OCI-LY1 (cell line): ENCODE data around the gene SYNE1.

Source experiments
- H2AFZ ChIP-seq: fragments of 200-600 bp; sonication (generic), shearing (Covaris generic); 2 replicates; pipeline ENCODE4 v1.6.0; 2014; ENCODE audit warnings: antibody characterized with exemption, mild to moderate bottlenecking, low read length
- H3F3A ChIP-seq: fragments of 200-600 bp; sonication (generic), shearing (Covaris generic); 2 replicates; pipeline ENCODE4 v1.6.0; 2014; ENCODE audit warnings: mild to moderate bottlenecking, antibody characterized with exemption, low read length, moderate library complexity; ENCODE audit not compliant: insufficient read depth
- H3K27ac ChIP-seq: fragments of 200-600 bp; sonication (generic); 2 replicates; pipeline ENCODE4 v1.5.1; 2014; ENCODE audit warnings: low read length, mixed run types, mild to moderate bottlenecking, low read depth; ENCODE audit not compliant: poor library complexity, severe bottlenecking
- H3K27me3 ChIP-seq: fragments of 200-600 bp; sonication (generic); 2 replicates; pipeline ENCODE4 v1.6.0; 2014; ENCODE audit warnings: antibody characterized with exemption, mild to moderate bottlenecking, low read length, moderate library complexity; ENCODE audit not compliant: insufficient read depth
- H3K36me3 ChIP-seq: fragments of 200-600 bp; sonication (generic); 2 replicates; pipeline ENCODE4 v1.6.1; 2014; ENCODE audit warnings: mild to moderate bottlenecking, antibody characterized with exemption, low read length, moderate library complexity, mixed read lengths; ENCODE audit not compliant: insufficient read depth
- H3K4me1 ChIP-seq: fragments of 200-600 bp; sonication (generic); 2 replicates; pipeline ENCODE4 v1.5.1; 2014; ENCODE audit warnings: mild to moderate bottlenecking, low read length, moderate library complexity; ENCODE audit not compliant: insufficient read depth, severe bottlenecking
- H3K4me2 ChIP-seq: fragments of 200-600 bp; sonication (generic), shearing (Covaris generic); 2 replicates; pipeline ENCODE4 v1.6.1; 2014; ENCODE audit warnings: low read length
- H3K4me3 ChIP-seq: fragments of 200-600 bp; sonication (generic); 2 replicates; pipeline ENCODE4 v1.5.1; 2014; ENCODE audit warnings: low read length, low read depth, mild to moderate bottlenecking, mixed read lengths; ENCODE audit not compliant: poor library complexity, severe bottlenecking
- H3K79me2 ChIP-seq: fragments of 200-600 bp; shearing (Covaris generic); 2 replicates; pipeline ENCODE4 v1.6.1; 2016; ENCODE audit warnings: mixed run types, low read length, mixed read lengths; ENCODE audit not compliant: insufficient read depth
- H3K9ac ChIP-seq: fragments of 200-600 bp; sonication (generic), shearing (Covaris generic); 2 replicates; pipeline ENCODE4 v1.6.1; 2014; ENCODE audit warnings: mild to moderate bottlenecking, low read length, mixed read lengths
- H3K9me2 ChIP-seq: fragments of 200-600 bp; sonication (generic), shearing (Covaris generic); 2 replicates; pipeline ENCODE4 v1.6.1; 2014; ENCODE audit warnings: low read depth, mild to moderate bottlenecking, low read length, mixed read lengths
- H3K9me3 ChIP-seq: fragments of 200-600 bp; shearing (Covaris generic); 2 replicates; pipeline ENCODE4 v1.6.1; 2014; ENCODE audit warnings: low read length, mixed read lengths
- H4K20me1 ChIP-seq: fragments of 200-600 bp; sonication (generic), shearing (Covaris generic); 2 replicates; pipeline ENCODE4 v1.6.0; 2016; ENCODE audit warnings: mild to moderate bottlenecking, low read length; ENCODE audit not compliant: insufficient read depth
- EZH2 ChIP-seq: fragments of 200-600 bp; sonication (generic), shearing (Covaris generic); IDR thresholded peaks from 2 replicates; pipeline ENCODE4 v1.8.0; 2017; ENCODE audit warnings: borderline replicate concordance, mixed run types, mild to moderate bottlenecking, antibody characterized with exemption, low read length, moderate library complexity, mixed read lengths
- TF ChIP-seq, protein P1 (sequence below): fragments of 200-600 bp; sonication (generic), shearing (Covaris generic); IDR thresholded peaks from 2 replicates; pipeline ENCODE4 v1.5.1; 2017; ENCODE audit warnings: mild to moderate bottlenecking, antibody characterized with exemption, low read length, moderate library complexity, mixed read lengths

SYNE1 gene

DNA sequence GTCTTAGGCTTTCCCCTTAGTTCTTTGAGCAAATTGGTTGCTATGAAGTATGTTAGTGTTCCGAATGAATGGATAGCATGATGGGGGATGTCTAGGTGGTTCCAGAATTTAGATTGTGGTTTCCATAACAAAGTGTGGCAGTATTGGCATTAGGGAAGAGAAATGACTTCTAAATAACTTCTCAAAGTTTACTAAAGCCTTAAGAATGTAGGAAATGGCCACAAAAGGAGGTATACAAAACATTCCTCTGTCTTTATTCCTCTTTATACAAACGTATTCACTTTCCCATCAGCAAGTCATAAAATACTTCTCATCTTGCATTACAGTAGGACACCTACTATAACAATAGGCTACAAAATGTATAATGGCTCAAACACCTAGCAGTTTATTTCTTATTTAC lies 550.1 kb downstream of the SYNE1 start:
- Histone ChIP-seq H3K9me3 (no peaks in the 10 kb centered on the region), H3F3A (no peaks in the 10 kb centered on the region), H3K9ac (no peak overlapping the region), H3K36me3 (no peaks in the 10 kb centered on the region), H2AFZ (no peak overlapping the region), H3K79me2 (no peaks in the 10 kb centered on the region), H3K4me3 (no peak overlapping the region), H3K9me2 (no peaks in the 10 kb centered on the region), H3K4me1 (no peaks in the 10 kb centered on the region), H3K27me3 (no peaks in the 10 kb centered on the region), H3K27ac (no peak overlapping the region), H3K4me2 (no peak overlapping the region), H4K20me1 (no peaks in the 10 kb centered on the region)
- no peak for TF ChIP-seq EZH2
- TF ChIP-seq, protein P1, sequence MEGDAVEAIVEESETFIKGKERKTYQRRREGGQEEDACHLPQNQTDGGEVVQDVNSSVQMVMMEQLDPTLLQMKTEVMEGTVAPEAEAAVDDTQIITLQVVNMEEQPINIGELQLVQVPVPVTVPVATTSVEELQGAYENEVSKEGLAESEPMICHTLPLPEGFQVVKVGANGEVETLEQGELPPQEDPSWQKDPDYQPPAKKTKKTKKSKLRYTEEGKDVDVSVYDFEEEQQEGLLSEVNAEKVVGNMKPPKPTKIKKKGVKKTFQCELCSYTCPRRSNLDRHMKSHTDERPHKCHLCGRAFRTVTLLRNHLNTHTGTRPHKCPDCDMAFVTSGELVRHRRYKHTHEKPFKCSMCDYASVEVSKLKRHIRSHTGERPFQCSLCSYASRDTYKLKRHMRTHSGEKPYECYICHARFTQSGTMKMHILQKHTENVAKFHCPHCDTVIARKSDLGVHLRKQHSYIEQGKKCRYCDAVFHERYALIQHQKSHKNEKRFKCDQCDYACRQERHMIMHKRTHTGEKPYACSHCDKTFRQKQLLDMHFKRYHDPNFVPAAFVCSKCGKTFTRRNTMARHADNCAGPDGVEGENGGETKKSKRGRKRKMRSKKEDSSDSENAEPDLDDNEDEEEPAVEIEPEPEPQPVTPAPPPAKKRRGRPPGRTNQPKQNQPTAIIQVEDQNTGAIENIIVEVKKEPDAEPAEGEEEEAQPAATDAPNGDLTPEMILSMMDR, result no peak

DNA sequence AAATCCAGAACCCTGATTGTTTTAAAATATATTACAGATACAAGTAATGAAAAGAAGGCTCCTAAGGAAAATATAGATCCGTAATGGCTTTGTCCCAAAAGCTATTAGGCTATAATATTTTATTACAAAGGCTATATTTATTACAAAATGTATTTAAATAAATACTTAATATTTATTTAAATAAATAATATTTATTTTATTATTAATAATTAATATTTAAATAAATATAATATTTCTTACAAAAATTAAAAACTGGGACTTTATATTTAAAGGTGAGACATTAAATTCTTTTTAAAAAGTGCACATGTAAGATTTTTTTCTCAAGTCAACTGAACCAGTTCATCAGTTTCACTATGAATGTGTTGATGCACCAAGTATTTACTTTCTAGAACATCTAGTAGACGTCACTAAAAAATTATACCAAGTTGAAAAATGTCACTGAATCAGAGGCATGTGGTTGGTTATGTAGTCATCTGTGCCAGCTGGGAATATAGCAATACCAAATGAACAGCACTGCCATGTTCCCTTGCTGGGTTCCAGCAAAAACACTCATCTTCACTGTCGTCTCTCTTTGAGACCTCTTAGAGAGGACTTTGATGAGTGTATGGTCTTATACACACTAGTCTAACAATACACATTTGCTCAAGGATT lies 550.8 kb downstream of the SYNE1 start:
- no peak overlapping the region for H3K4me2 ChIP-seq
- H4K20me1 ChIP-seq, result no peaks in the 10 kb centered on the region
- no peaks in the 10 kb centered on the region for H3K9me2 ChIP-seq
- no peak overlapping the region for H2AFZ ChIP-seq
- H3K9me3 ChIP-seq, result no peaks in the 10 kb centered on the region
- H3K9ac ChIP-seq, result no peak overlapping the region
- H3K4me1 ChIP-seq, result no peaks in the 10 kb centered on the region
- no peaks in the 10 kb centered on the region for H3K27me3 ChIP-seq
- no peaks in the 10 kb centered on the region for H3K79me2 ChIP-seq
- no peaks in the 10 kb centered on the region for H3K36me3 ChIP-seq
- TF ChIP-seq, protein P1, result no peak
- no peak for TF ChIP-seq EZH2
- no peak overlapping the region for H3K27ac ChIP-seq
- no peaks in the 10 kb centered on the region for H3F3A ChIP-seq
- no peak overlapping the region for H3K4me3 ChIP-seq

DNA sequence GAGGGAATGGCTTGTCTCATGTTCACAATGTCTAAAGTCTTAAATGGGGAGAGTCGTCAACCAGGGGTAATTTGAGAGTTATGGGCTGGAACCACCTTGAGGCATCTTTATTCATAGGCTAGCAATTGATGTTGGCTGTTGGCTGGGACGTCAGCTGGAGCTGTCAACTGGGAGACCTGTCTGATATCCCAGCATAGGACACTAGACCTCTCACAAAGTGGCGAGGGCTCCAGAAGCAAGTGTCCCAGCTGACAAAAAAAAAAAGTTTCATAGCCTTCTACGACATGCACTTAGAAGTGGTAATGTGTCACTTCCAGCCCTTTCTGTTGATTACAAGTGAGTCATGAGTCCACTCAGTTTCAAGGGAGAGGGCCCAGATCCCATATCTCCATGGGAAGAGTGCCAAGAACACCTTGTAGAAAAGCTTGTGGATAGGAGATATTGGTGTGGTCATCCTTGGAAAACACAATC lies 551.7 kb downstream of the SYNE1 start:
- H3K27ac ChIP-seq, result no peak overlapping the region
- H3K27me3 ChIP-seq, result no peaks in the 10 kb centered on the region
- no peaks in the 10 kb centered on the region for H3K79me2 ChIP-seq
- no peak overlapping the region for H3K4me3 ChIP-seq
- no peaks in the 10 kb centered on the region for H3F3A ChIP-seq
- no peaks in the 10 kb centered on the region for H4K20me1 ChIP-seq
- H3K9me2 ChIP-seq, result no peaks in the 10 kb centered on the region
- TF ChIP-seq EZH2, result no peak
- TF ChIP-seq, protein P1, result no peak
- H3K9me3 ChIP-seq, result no peaks in the 10 kb centered on the region
- no peak overlapping the region for H3K9ac ChIP-seq
- no peaks in the 10 kb centered on the region for H3K36me3 ChIP-seq
- no peak overlapping the region for H3K4me2 ChIP-seq
- no peaks in the 10 kb centered on the region for H3K4me1 ChIP-seq
- no peak overlapping the region for H2AFZ ChIP-seq
